COLO668 (cell line): ENCODE measurements around the gene PARP15.

Experiments
- DNase-seq: peaks from one replicate; lab custom pipeline; 2025; ENCODE audit not compliant: unreplicated experiment; lab: John Stamatoyannopoulos, UW

The PARP15 gene

GRCh38 chr3:122568755-122569154 lies 8.7 kb upstream of the PARP15 start:
- DNase-seq: no peak

GRCh38 chr3:122572940-122573412 lies 4.5 kb upstream of the PARP15 start:
- peak; percentile 2 for DNase-seq

DNA sequence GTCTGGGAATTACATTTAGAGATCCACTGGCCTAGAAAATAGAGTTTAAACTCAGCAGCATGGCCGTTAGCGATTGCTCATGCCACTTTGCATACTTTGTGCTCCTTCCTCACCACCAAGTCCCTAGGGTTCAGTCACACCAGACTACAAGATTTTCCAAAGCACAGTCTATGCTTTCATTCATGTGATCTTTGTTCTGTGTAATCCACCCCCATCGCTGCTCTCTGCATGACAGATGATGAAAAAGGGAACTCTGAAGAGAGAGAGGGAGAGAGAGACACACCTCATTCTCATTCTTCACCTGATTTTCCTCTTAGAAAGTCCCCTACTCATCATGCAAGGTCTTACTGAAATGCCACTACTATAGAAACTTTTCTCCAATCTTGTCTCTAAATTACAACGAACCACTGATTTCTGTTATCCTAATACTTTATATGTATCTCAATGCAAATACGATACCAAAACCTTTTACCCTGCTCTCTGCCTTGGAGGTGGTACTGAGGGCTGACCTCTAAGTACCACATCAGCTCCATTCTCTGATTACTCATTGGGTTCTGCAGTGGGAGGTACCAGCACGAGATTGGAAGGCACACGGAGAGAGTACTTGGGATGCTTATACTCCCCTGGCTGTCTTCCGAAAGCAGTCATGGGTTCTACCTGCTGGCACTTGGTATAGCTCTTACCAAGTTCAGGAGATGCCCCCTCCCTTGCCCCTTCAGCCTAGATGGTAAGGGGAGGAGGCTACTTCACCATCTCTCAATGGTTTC lies 1.1 kb upstream of the PARP15 start:
- DNase-seq: no peak

- no peak for DNase-seq
Observed at GRCh38 chr3:122578069-122578740, 755 bp downstream of the PARP15 start.

- DNase-seq: no peak
Observed at GRCh38 chr3:122580470-122580869, 3.0 kb downstream of the PARP15 start.

GRCh38 chr3:122581622-122582021 lies 4.2 kb downstream of the PARP15 start:
- DNase-seq: no peak

- DNase-seq: no peak
Observed at GRCh38 chr3:122582390-122582789, 4.9 kb downstream of the PARP15 start.

DNA sequence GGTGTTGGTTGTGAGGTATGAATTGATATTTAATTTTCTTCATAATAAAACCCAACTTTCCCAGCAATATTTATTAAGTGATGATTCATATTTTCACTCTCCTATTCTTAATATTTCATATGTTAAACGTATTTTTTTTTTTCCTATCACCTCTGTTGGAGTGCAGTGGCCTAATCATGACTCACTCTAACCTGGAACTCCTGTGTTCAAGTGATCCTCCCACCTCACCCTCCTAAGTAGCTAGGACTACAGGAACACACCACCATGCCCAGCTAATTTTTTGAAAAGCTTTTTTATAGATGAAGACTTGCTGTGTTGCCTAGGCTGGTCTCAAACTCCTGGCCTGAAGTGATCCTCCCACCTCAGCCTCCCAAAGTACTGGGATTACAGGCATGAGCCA lies 8.6 kb downstream of the PARP15 start:
- DNase-seq: no peak

DNA sequence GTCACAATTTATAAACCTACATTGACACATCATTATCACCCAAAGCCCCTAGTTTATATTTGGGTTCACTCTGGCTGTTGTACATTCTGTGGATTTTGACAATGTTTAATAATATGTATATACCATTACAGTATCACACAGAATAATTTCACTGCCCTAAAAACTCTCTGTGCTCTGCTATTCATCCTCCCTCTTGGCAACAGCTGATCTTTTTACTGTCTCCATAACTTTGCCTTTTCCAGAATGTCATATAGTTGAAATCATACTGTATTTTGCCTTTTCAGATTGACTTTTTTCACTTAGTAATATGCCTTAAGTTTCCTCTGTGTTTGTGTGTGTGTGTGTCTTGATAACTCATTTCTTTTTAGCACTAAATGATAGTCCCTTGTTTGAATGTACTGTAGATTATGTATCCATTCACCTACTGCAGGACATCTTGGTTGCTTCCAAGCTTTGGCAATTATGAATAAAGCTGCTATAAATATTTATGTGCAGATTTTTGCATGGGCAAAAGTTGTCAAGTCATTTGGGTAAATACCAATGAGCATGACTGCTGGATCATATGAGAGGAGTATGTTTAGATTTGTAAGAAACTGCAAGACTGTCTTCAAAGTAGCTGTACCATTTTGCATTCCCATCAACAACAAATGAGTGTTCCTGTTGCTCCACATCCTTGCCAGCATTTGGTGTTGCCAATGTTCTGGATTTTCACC lies 9.5 kb downstream of the PARP15 start:
- no peak for DNase-seq

GRCh38 chr3:122587572-122587971 lies 10.1 kb downstream of the PARP15 start:
- no peak for DNase-seq

DNA sequence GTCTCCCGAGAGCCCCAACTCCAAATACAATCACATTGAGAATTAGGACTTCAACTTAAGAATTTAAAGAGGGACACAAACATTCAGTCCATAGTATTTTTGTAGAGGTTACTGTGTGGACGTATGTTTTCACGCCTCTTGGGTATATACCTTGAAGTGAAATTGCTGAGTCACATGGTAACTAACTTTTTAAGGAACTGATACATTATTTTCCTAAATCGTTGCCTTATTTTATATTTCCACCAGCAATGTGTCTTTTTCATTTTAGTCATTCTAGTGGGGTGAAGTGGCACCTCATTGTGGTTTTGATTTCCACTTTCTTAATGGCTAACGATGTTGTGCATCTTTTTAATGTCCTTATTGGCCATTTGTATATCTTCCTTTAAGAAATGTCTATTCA lies 11.8 kb downstream of the PARP15 start:
- no peak for DNase-seq

DNA sequence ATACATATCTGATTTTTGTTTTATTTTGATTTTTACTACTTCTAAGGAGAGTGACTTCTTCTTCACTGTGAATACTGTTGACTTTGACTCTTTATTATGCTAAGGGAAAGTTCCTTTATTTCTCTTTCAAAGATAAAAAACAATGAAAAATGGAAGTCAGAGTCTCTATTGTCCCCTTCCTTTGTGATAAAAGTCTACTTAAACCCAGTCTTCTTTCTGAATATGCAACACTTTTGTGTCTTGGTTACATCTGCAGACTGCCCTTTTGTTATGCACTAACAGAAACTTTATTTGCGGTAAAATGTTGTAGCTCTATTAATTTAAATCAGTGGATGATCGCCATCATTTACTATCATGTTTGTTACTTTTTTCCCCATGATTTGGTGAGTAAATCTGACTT lies 13.2 kb downstream of the PARP15 start:
- DNase-seq: no peak

DNA sequence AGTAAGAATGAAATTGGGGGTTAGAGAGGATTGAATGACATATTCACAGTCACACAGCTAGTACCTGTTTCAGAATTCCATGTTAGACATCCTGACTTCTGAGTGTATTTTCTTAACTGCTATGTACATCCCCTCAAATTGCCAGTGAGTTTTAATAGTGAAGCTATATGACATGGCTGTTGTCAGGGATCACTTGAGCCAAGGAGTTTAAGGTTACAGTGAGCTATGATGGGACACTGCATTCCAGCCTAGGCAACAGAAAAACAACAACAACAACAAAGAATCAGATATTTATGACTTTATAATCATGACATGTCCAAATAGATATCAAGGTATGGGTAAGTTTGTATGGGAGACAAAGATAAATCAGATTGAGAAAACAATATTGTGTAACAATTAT lies 16.6 kb downstream of the PARP15 start:
- DNase-seq: no peak

GRCh38 chr3:122598151-122598550 lies 20.7 kb downstream of the PARP15 start:
- DNase-seq: no peak

DNA sequence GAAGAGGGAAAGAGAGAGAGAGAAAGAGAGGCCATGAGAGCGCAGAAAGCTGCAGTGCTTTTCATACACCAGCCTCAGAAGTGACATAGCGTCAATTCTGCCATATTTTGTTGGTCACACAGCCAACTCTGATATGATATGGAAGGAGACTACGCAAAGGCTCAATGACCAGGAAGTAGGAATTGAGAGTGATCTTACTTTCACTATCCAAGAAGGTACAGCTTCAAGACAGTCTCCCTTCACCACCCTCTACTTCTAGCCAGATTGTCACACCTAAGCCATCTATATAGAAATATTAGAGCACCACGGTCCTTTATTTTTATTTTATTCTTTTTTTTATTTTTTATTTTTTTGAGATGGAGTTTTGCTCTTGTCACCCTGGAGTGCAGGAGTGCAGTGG lies 21.1 kb downstream of the PARP15 start:
- no peak for DNase-seq

GRCh38 chr3:122602011-122602710 lies 24.7 kb downstream of the PARP15 start:
- DNase-seq: no peak

GRCh38 chr3:122603056-122603455 lies 25.6 kb downstream of the PARP15 start:
- DNase-seq: no peak

DNA sequence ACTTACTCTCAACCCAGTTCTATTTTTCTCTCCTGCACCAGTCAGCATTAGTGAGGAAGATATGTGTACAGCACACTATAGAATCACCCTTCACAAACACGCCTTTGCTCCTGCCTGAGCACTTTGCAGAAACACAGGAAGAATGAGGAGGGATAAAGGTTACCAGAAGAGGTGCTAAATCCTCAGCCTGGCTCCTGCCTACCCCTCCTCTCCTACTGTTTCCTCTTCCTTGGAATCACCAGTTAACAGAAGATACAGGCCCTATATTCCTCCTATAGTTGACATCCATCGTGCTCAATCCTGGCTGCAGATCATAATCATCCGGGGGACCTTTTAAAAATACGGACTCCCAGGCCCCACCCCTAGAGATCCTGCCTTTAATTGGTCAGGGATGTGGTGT lies 28.9 kb downstream of the PARP15 start:
- no peak for DNase-seq

DNA sequence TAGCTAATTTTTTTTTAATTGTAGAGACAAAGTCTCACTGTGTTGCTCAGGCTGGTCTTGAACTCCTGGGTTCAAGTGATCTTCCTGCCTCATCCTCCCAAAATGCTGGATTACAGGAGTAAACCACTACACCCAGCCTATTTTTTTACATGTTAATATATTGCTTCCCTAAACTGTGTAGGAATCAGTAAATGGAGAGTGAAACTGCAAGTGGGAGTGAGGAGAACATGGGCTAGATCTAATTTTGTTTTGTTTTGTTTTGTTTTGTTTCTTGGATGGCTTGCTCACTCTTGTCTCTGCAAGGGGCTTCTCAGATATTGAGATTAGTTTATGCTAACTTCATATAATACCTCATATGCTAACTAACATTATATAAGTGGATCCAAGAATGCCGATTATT lies 31.5 kb downstream of the PARP15 start:
- no peak for DNase-seq

- DNase-seq: no peak
Observed at GRCh38 chr3:122609798-122610559, 32.5 kb downstream of the PARP15 start.

DNA sequence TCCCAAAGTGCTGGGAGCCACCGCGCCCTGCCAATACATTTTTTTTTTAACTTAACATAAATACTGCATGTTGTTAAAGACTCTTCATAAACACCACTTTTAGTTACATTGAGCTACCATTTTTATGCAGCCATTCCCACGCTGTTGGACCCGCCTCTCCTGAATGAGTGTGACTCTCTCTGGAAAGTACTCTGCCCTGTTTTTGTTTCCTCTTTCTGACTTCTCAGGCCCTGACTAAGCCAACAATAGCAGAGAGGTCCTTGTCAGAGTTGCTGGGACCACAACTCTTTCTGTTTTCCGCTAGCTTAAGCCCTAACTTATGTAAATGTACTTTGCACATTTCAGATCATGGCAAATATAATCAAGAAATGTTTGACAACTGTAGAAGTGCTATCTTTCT lies 35.2 kb downstream of the PARP15 start:
- no peak for DNase-seq
